ENCODE measurements around the gene SLC27A2.

DNA sequence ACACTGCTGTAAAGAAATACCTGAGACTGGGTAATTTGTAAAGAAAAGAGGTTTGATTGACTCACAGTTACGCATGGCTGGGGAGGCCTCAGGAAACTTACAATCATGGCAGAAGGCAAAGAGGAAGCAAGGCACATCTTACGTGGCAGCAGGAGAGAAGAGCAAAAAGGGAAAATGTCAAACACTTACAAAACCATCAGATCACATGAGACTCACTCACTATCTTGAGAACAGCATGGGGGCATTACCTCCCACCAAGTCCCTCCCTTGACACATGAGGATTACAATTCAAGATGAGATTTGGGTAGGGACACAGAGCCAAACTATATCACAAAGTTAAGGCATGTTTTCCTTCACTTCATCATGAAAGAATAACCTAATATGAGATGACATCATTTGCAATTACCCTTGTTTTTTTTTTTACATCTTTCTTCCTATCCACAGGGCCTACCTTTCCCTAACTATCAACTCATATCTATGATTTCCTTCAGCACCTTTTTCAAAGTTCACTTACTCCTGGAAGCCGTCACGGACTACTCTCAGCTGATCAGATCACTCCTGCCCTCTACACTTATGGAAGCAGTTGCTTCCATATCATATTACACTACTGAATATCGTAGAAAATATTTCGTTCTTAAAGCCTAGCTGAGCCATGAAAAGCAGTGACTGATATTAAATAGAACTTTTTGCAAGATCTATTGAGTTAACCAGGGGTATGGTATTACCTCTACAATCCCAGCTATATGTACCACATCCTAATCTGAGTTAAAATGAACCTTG is 37.5 kb upstream of the SLC27A2 start:
- no peak for TF ChIP-seq ZFP30 (CRISPR knock-in tag; IDR thresholded peaks at IDR 0.05)
- TF ChIP-seq, protein P1, sequence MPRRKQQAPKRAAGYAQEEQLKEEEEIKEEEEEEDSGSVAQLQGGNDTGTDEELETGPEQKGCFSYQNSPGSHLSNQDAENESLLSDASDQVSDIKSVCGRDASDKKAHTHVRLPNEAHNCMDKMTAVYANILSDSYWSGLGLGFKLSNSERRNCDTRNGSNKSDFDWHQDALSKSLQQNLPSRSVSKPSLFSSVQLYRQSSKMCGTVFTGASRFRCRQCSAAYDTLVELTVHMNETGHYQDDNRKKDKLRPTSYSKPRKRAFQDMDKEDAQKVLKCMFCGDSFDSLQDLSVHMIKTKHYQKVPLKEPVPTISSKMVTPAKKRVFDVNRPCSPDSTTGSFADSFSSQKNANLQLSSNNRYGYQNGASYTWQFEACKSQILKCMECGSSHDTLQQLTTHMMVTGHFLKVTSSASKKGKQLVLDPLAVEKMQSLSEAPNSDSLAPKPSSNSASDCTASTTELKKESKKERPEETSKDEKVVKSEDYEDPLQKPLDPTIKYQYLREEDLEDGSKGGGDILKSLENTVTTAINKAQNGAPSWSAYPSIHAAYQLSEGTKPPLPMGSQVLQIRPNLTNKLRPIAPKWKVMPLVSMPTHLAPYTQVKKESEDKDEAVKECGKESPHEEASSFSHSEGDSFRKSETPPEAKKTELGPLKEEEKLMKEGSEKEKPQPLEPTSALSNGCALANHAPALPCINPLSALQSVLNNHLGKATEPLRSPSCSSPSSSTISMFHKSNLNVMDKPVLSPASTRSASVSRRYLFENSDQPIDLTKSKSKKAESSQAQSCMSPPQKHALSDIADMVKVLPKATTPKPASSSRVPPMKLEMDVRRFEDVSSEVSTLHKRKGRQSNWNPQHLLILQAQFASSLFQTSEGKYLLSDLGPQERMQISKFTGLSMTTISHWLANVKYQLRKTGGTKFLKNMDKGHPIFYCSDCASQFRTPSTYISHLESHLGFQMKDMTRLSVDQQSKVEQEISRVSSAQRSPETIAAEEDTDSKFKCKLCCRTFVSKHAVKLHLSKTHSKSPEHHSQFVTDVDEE (CRISPR knock-in tag; IDR thresholded peaks at IDR 0.05): no peak
- no peak for TF ChIP-seq TOX (CRISPR knock-in tag; IDR thresholded peaks at IDR 0.05; ENCODE audit: borderline replicate concordance)
- no peak for TF ChIP-seq PPARA (CRISPR knock-in tag; IDR thresholded peaks at IDR 0.05; ENCODE audit: borderline replicate concordance)
- TF ChIP-seq, protein P2, sequence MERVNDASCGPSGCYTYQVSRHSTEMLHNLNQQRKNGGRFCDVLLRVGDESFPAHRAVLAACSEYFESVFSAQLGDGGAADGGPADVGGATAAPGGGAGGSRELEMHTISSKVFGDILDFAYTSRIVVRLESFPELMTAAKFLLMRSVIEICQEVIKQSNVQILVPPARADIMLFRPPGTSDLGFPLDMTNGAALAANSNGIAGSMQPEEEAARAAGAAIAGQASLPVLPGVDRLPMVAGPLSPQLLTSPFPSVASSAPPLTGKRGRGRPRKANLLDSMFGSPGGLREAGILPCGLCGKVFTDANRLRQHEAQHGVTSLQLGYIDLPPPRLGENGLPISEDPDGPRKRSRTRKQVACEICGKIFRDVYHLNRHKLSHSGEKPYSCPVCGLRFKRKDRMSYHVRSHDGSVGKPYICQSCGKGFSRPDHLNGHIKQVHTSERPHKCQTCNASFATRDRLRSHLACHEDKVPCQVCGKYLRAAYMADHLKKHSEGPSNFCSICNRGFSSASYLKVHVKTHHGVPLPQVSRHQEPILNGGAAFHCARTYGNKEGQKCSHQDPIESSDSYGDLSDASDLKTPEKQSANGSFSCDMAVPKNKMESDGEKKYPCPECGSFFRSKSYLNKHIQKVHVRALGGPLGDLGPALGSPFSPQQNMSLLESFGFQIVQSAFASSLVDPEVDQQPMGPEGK (CRISPR knock-in tag; IDR thresholded peaks at IDR 0.05; ENCODE audit: borderline replicate concordance): no peak

Data from SK-N-SH treated with all-trans-retinoic acid at 6 μM for 48 hours (cell line).